DOHH2 (cell line): ENCODE data around the gene HMGXB3.

Experiments
- H3F3A ChIP-seq: fragments of 200-600 bp; sonication (generic), shearing (Covaris generic); 2 replicates; pipeline ENCODE4 v1.6.0; 2016; ENCODE audit warnings: antibody characterized with exemption, mild to moderate bottlenecking; ENCODE audit not compliant: control insufficient read depth, insufficient read depth
- H3K27ac ChIP-seq: fragments of 200-600 bp; sonication (generic); 2 replicates; pipeline ENCODE4 v1.5.1; 2014; ENCODE audit warnings: low read depth, mild to moderate bottlenecking, low read length, moderate library complexity
- H3K27me3 ChIP-seq: fragments of 200-600 bp; sonication (generic); 2 replicates; pipeline ENCODE4 v1.6.1; 2014; ENCODE audit warnings: mild to moderate bottlenecking, low read length, mixed read lengths; ENCODE audit not compliant: control insufficient read depth
- H3K36me3 ChIP-seq: fragments of 200-600 bp; sonication (generic); 2 replicates; pipeline ENCODE4 v1.6.1; 2014; ENCODE audit warnings: mild to moderate bottlenecking, low read length, moderate library complexity, mixed read lengths; ENCODE audit not compliant: control insufficient read depth
- H3K4me1 ChIP-seq: fragments of 200-600 bp; sonication (generic); 2 replicates; pipeline ENCODE4 v1.6.1; 2014; ENCODE audit warnings: mild to moderate bottlenecking, low read length, mixed read lengths; ENCODE audit not compliant: control insufficient read depth
- H3K4me2 ChIP-seq: fragments of 200-600 bp; sonication (generic); 2 replicates; pipeline ENCODE4 v1.6.0; 2014; ENCODE audit warnings: mild to moderate bottlenecking, low read length, moderate library complexity
- H3K4me3 ChIP-seq: fragments of 200-600 bp; sonication (generic); 2 replicates; pipeline ENCODE4 v1.5.1; 2014; ENCODE audit warnings: mild to moderate bottlenecking, low read length, mixed read lengths
- H3K79me2 ChIP-seq: fragments of 200-600 bp; sonication (generic); 2 replicates; pipeline ENCODE4 v1.6.1; 2014; ENCODE audit warnings: mild to moderate bottlenecking, low read length, mixed read lengths; ENCODE audit not compliant: control insufficient read depth
- H3K9me2 ChIP-seq: fragments of 200-600 bp; sonication (generic); replicated peaks from 2 replicates; pipeline ENCODE4 v1.6.1; 2014; ENCODE audit warnings: mild to moderate bottlenecking, low read length, mixed read lengths; ENCODE audit not compliant: control insufficient read depth
- H3K9me3 ChIP-seq: fragments of 200-600 bp; sonication (generic); 2 replicates; pipeline ENCODE4 v1.6.1; 2014; ENCODE audit warnings: antibody characterized with exemption, low read length, mixed read lengths; ENCODE audit not compliant: control insufficient read depth, insufficient read depth
- H4K20me1 ChIP-seq: fragments of 200-600 bp; sonication (generic); 2 replicates; pipeline ENCODE4 v1.6.0; 2014; ENCODE audit warnings: low read depth, mild to moderate bottlenecking, antibody characterized with exemption, low read length, moderate library complexity; ENCODE audit not compliant: control insufficient read depth, insufficient read depth
- EZH2phosphoT487 ChIP-seq: fragments of 200-600 bp; sonication (generic); IDR thresholded peaks from 2 replicates; pipeline ENCODE4 v1.6.1; 2017; ENCODE audit warnings: borderline replicate concordance, mild to moderate bottlenecking, antibody characterized with exemption, low read length, moderate library complexity, mixed read lengths
- TF ChIP-seq, protein P1 (sequence below): fragments of 200-600 bp; sonication (generic); IDR thresholded peaks from one replicate; pipeline ENCODE4 v1.5.1; 2014; ENCODE audit warnings: antibody characterized with exemption, mild to moderate bottlenecking, low read depth, low read length; ENCODE audit not compliant: poor library complexity, severe bottlenecking

HMGXB3 gene

GRCh38 chr5:150057511-150057910, 57.0 kb downstream of the HMGXB3 start:
- no peaks in the 10 kb centered on the region for H3K79me2 ChIP-seq
- peaks cover 18% of the 10 kb centered on the region for H3K36me3 ChIP-seq
- no peaks in the 10 kb centered on the region for H3K9me3 ChIP-seq
- 0 out of 2 replicates have a peak, but pooled peaks cover 3% of the 10 kb centered on the region for H3F3A ChIP-seq
- H3K4me1 ChIP-seq: peaks cover 6% of the 10 kb centered on the region
- H3K4me3 ChIP-seq: no peak overlapping the region
- no peaks in the 10 kb centered on the region; the same call in 1 of the 2 replicates for H3K27me3 ChIP-seq
- H3K4me2 ChIP-seq: no peak overlapping the region
- H4K20me1 ChIP-seq: no peaks in the 10 kb centered on the region
- no peak overlapping the region for H3K27ac ChIP-seq
- TF ChIP-seq, protein P1, sequence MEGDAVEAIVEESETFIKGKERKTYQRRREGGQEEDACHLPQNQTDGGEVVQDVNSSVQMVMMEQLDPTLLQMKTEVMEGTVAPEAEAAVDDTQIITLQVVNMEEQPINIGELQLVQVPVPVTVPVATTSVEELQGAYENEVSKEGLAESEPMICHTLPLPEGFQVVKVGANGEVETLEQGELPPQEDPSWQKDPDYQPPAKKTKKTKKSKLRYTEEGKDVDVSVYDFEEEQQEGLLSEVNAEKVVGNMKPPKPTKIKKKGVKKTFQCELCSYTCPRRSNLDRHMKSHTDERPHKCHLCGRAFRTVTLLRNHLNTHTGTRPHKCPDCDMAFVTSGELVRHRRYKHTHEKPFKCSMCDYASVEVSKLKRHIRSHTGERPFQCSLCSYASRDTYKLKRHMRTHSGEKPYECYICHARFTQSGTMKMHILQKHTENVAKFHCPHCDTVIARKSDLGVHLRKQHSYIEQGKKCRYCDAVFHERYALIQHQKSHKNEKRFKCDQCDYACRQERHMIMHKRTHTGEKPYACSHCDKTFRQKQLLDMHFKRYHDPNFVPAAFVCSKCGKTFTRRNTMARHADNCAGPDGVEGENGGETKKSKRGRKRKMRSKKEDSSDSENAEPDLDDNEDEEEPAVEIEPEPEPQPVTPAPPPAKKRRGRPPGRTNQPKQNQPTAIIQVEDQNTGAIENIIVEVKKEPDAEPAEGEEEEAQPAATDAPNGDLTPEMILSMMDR: no peak
- no peak for TF ChIP-seq EZH2phosphoT487
- no peaks in the 10 kb centered on the region for H3K9me2 ChIP-seq

DNA sequence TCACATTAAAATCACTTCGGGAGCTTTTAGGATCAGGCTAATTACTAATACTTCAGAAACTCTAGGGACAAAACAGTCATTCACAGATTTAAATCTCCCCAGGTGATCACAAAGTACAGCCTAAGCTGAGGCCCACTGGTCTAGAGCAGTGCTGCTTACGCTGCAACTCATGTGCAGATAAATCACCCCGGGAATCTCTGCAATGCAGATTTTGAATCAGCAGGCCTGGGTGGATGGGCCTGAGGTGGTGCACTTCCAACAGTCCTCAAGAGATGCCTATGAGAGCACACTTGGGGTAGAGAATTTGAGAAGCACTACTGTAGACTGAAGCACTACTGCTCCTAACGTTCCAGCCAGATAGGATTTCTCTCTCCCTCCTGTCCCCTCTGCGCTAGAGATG, 57.5 kb downstream of the HMGXB3 start:
- H3F3A ChIP-seq: 0 out of 2 replicates have a peak, but pooled peaks cover 3% of the 10 kb centered on the region
- H3K27ac ChIP-seq: no peak overlapping the region
- no peaks in the 10 kb centered on the region for H4K20me1 ChIP-seq

DNA sequence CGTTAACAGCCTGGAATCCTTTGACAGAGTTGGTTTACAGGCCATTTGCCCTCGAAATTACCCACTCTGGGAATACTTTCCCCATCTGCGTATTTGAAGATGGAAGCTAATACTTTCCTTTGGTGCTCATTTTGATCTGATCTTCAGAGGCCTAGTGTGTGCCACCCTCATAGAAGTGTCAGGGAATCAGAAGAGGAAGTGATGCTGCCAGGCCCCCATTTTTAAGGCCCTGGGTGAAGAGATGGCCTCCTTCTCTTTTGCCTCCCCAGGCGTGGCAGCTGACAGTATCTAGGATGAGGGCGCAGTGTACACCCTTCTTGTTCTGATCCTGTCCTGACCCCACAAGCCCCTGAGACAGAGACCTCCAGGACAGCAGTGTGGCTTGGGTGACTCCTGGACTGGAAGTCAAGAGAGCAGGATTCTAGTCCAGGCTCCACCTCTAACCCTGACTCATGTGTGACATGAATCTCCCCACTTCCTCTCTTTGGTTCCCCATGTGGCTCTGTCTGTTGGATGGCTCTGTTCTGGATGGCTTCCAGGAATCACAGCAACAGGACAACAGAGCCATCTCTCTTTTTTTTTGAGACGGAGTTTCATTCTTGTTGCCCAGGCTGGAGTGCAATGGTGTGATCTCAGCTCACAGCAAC, 58.1 kb downstream of the HMGXB3 start:
- no peak overlapping the region for H3K4me2 ChIP-seq
- H3K4me1 ChIP-seq: peaks cover 6% of the 10 kb centered on the region
- H3K27ac ChIP-seq: no peak overlapping the region

More for the DNA sequence above, 57.5 kb downstream of the HMGXB3 start:
- Histone ChIP-seq H3K9me3 (no peaks in the 10 kb centered on the region), H3K36me3 (peaks cover 13% of the 10 kb centered on the region), H3K4me1 (peaks cover 6% of the 10 kb centered on the region), H3K27me3 (peaks cover 2% of the 10 kb centered on the region; the same call in 1 of the 2 replicates), H3K4me2 (no peak overlapping the region), H3K79me2 (no peaks in the 10 kb centered on the region), H3K4me3 (no peak overlapping the region), H3K9me2 (no peaks in the 10 kb centered on the region)
- TF ChIP-seq EZH2phosphoT487: no peak
- TF ChIP-seq, protein P1: no peak

More for the DNA sequence above, 58.1 kb downstream of the HMGXB3 start:
- no peaks in the 10 kb centered on the region for H4K20me1 ChIP-seq
- H3K9me2 ChIP-seq: no peaks in the 10 kb centered on the region
- H3K36me3 ChIP-seq: peaks cover 7% of the 10 kb centered on the region
- TF ChIP-seq, protein P1: no peak
- no peak for TF ChIP-seq EZH2phosphoT487
- H3K27me3 ChIP-seq: peaks cover 3% of the 10 kb centered on the region; the same call in 1 of the 2 replicates
- no peaks in the 10 kb centered on the region for H3K79me2 ChIP-seq
- H3K4me3 ChIP-seq: no peak overlapping the region
- 0 out of 2 replicates have a peak, but pooled peaks cover 3% of the 10 kb centered on the region for H3F3A ChIP-seq
- no peaks in the 10 kb centered on the region for H3K9me3 ChIP-seq
